Measurements from ENCODE around the gene TMEM135.
"Not testable (repeated sequence)": the region's sequence is repeated elsewhere in the genome, so short reads cannot be mapped to it uniquely, and the experiment has no call there.

Gene TMEM135

DNA sequence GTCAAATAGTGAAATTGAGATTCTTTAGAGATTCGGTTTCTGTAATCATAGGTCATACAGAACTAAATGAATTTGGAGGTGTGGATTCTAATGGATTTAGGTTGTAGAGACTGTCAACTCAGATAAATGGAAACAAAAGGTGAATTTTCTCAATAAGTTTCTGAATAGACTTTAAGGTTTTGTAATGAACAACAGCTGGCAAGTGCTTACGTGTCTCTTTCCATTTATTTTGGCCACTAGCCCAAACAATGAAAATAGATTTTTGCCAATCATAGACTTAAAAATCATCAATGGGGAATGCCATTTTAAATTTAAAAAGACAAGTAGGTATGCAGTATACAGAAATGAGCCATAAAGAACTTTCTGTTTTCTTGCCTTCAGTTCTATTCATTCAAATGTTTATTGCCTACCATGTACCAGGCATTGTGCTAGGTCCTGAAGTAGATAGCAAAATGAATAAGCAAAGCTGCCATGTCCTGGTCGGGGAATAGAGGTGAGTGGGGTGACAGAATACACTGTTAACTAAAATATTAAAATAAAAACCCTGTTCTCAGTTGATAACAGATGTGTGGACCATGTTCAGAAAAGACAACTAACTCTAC lies 16.9 kb upstream of the TMEM135 start:
- no peak for DNase-seq (ENCODE audit: low spot score)

- DNase-seq (ENCODE audit: low spot score), result no peak
Observed at GRCh38 chr11:87022254-87022653, 15.5 kb upstream of the TMEM135 start.

DNA sequence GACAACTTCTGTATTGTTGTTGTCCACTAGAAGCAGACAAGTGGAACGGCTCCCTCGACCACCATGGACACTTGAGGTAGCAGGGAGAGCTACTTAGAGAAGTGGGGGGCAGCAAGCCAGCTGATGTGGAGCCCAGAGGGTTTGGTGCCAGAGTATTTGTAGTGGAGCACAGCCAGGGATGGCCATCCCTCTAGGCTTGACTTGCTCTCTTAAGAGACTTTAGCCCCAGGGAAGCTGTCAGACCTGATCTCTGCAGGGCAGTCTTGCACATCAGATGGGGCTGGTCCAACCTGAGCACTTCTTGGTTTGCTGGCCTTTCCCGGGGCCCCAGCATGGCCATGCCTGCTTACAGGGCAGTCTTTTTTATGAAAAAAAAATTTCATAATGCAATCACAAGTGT lies 15.0 kb upstream of the TMEM135 start:
- DNase-seq (ENCODE audit: low spot score), result no peak

DNA sequence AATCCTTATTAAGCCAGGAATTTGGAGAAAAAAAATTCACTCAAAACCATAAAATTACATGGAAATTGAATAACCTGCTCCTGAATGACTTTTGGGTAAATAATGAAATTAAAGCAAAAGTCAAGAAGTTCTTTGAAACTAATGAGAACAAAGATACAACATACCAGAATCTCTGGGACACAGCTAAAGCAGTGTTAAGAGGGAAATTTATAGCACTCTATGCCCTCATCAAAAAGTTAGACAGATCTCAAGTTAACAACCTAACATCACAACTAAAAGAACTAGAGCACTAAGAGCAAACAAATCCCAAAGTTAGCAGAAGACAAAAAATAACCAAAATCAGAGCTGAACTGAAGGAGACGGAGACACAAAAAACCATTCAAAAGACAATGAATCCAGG lies 11.3 kb upstream of the TMEM135 start:
- not testable (repeated sequence) for DNase-seq (ENCODE audit: low spot score)

- peak; percentile 14 for DNase-seq (ENCODE audit: low spot score)
Observed at GRCh38 chr11:87030458-87031054, 7.2 kb upstream of the TMEM135 start.

DNA sequence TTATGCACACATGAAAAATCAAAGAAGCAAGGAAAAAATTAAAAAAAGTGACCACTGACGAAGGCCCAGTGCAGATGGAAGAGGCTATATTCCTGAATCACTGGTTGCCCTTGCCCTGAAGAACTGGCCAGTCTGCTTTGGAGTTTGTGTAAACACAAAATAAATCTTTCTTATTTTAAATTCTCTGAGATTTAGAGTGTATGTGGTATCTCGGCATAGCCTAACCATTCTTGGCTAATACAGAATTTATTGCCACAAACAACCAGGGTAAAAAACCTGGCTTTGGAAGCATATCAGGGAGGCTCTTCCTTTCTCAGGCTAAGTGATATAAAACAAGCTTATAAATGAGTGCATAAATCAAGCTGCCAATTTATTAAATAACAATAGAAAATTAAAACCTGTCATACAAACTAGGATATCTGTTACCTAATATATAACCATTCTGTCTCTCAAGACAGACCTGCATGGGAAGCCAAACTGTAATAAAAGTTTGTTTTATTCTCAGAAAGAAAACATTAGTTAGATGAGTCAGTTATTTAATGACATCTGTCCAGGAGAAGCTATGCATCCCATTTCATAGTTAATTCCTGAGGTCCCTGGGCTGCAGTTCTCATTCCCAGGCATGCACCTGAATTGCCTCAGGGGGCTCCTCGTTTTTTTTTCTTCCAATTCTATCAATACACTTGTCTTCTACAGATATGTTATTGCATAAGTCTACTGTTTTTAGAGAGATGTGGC lies 6.1 kb upstream of the TMEM135 start:
- no peak for DNase-seq (ENCODE audit: low spot score)

GRCh38 chr11:87033561-87033960 lies 4.2 kb upstream of the TMEM135 start:
- no peak for DNase-seq (ENCODE audit: low spot score)

DNA sequence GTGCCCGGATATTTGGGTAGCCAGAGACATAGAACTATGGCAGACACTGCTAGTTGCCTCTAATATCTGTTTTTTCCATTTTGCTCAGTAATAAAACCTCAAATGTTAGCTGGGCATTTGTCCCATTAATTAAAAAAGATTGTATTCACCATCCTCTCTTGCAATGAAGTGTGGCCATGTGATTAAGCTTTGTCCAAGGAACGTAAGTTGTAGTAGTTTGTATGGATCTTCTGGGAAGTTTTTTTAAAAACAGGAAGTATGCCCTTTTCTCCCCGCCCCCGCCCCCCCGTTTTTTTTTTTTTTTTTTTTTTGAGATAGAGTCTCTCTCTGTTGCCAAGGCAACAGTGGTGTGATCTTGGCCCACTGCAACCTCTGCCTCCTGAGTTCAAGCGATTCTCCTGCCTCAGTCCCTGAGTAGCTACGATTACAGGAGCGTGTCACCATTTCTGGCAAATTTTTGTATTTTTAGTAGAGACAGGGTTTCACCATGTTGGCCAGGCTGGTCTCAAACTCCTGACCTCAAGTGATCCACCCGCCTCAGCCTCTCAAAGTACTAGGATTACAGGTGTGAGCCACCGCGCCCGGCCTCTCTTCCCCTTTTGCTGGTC lies 1.7 kb upstream of the TMEM135 start:
- no peak for DNase-seq (ENCODE audit: low spot score)

GRCh38 chr11:87036756-87037449 lies 831 bp upstream of the TMEM135 start:
- no peak for DNase-seq (ENCODE audit: low spot score)

DNA sequence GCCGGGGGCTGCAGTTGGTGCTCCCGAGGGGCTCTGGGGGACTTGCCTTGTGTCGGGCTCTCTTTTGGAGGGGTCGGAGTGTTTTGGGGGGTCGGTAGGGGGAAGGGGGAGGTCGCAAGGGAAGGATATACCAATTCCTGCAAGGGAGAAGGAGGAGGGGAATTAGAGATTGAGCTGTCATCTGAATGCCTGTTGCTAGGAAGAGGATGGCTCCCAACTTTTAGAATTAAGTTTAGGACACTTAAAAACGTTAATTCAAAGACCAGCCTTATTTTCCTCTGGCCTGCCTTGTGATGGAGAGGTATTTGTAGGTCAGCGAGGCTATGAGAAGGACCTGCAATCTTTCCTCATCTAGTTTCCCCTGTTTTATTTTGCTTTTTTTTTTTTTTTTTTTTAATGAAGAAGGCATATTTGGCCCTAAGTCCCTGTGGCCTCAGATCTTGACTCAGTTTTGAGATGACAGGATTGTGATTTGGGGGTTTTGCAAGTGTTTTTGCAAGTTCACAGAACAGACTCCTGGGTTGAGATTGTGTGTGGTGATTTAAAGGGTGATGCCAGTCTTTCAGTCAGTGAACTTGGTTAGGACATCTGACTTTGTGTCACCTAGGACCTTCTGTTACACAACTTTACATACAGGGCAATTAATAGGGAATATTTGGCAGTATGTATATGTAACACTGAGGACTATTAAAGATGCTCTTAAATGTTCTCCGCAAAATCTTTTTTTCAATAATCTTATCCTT lies 672 bp downstream of the TMEM135 start:
- DNase-seq (ENCODE audit: low spot score), result no peak

- no peak for DNase-seq (ENCODE audit: low spot score)
Observed at GRCh38 chr11:87039371-87039770, 1.6 kb downstream of the TMEM135 start.

- DNase-seq (ENCODE audit: low spot score), result no peak
Observed at GRCh38 chr11:87043894-87044293, 6.2 kb downstream of the TMEM135 start.

DNA sequence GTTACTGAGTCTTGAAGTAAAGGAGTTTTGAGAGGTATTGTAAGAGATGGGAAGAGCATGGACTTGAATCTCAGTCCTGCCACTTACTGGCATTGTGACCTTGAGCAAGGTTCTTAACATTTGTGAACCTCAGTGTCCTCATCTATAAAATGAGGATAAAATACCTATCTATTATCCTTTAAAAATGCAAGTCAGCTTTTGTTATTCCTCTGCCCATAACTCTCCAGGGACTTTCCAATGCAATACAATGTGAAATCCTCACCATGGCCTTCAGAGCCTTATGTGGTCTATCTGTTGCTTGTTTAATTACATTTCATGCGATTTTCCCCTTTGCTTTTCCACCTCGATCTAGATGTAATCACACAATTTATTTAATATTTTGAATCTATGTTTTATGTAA lies 9.1 kb downstream of the TMEM135 start:
- DNase-seq (ENCODE audit: low spot score), result no peak

DNA sequence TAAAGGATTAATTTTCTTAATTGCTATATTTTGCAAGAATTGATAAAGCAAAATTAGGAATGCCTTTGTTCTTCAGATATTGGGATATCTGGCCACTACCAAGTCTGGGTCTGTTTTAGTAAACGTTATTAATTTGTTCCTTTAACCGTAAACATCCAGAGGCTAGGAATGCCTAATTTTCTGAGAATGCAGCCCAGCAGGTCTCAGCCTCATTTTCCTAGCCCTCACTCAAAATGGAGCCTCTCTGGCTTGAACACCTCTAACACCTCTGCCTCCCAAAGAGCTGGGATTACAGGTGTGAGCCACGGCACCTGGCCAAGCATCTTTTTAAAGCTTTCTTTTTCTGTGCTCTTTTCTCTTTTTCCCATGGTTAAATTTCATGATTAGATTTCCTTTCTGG lies 18.4 kb downstream of the TMEM135 start:
- DNase-seq (ENCODE audit: low spot score), result no peak

GRCh38 chr11:87057749-87058148 lies 20.0 kb downstream of the TMEM135 start:
- no peak for DNase-seq (ENCODE audit: low spot score)

GRCh38 chr11:87059596-87060390 lies 22.1 kb downstream of the TMEM135 start:
- no peak for DNase-seq (ENCODE audit: low spot score)

GRCh38 chr11:87061766-87062165 lies 24.0 kb downstream of the TMEM135 start:
- no peak for DNase-seq (ENCODE audit: low spot score)

GRCh38 chr11:87063982-87064381 lies 26.2 kb downstream of the TMEM135 start:
- peak; percentile 10 for DNase-seq (ENCODE audit: low spot score)

DNA sequence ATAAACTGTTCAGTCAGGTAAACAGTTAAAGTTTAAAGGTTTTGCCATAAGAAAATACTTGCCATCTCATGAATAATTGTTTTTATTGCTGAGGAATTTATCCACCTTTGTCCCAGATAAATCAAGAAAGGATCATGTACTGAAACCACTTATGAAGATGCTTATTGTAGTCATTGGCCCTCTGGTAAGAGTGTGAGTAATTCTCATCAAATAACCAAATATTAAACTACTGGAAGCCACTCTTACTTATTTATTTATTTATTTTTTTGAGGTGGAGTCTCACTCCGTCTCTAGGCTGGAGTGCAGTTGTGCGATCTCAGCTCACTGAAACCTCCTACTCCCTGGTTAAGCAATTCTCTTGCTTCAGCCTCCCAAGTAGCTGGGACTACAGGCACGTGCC lies 35.1 kb downstream of the TMEM135 start:
- DNase-seq (ENCODE audit: low spot score), result no peak

GRCh38 chr11:87076260-87076783 lies 38.6 kb downstream of the TMEM135 start:
- no peak for DNase-seq (ENCODE audit: low spot score)

All from kidney tubule cell (primary cell).